Stimulated activated CD8-positive, alpha-beta memory T cell treated with anti-CD3 and anti-CD28 coated beads, Interleukin-15, amount 100 ng/mL, for 4 hours (primary cell): ENCODE measurements around the gene RNF166.

ENCODE experiments used
- DNase-seq, 2 donors: peaks; one replicate each; pipeline ENCODE4 v3.0.0-alpha.2; 2020; ENCODE audit warnings: low read depth in 2 of 2

The RNF166 gene

DNA sequence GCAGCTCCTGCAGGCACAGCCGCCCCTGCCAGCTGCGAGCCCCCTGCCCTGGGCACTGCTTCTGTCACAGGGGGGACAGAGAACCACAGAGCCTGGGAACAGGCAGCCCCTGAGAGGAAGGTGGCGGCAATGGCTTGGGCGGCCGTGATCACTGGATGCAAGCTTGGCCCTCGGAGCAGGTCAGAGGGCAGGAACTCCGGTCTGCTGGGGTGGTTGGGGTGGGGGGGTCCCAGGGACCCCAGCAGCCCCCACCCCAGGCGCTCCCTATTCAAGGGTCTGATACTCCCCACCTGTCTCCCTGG lies 53.5 kb downstream of the RNF166 start:
- no peak for DNase-seq

DNA sequence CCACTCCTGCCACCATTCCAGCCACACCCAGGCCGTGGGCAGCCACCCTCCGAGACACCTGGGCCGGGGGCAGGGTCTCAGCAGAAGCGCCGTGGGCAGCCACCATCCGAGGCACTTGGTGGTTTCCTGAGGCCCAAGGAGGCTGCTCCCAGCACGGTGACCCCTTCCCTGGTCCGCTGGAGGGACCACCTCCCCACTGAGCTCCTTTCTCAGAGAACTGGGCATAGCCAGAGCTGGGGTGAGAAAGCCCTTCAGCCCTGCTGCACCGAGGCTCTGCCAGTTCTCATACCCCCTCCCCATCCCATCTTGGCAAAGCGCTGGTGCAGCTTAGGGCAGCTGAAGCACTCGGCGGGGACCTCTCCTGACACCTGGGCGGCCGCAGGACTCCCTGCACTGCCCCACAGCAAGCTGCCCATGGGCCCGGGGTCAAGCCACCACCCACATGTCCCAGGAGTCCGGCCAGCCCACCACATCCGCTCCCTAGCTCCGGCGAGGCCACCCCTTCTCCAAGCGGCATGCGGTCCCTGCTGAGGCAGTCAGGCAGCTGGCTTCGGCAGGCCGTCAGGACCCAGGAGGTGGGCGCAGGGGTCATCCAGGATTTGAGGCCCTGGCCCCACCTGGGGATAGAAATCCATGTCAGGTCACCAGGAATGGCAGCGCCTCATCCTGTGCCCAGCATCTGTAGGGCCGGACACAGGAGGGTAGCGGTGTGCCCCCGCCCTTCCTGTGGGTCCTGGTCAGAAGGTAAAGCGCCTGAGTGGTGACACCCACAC lies 54.0 kb downstream of the RNF166 start:
- no peak for DNase-seq

DNA sequence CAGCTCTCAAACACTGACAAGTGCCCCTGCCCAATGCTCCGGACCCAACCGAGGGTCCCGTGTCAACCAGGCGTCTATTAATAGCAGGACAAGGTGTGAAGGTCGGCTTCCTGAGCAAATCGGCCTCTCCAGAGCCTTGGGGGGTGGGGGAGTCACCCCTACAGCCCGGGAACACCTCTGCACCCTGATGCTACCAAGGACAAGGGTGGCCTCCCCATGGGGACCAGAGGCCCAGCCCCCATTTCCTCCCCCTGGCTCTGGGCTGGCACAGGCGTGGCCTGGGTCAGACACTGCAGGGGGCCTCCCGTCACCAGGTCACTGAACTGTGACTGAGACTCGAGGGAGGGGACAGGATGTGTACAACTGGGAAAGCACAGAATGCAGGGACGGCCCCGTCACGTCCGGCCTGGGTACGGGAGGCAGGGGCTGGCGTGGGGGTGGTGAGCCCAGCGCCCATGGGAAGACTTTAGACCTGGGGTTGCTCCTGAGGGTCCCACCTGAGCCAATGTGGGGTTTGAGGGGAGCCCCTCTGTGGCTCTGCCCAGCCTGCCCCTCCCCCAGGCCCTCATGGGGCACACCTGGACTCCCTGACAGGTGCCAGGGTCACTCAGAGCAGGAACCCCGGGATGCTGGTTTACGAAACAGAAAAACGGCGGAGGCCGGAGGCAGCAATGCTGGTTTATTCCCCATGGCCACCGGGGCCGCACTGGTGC lies 54.8 kb downstream of the RNF166 start:
- peak in 1 of 2 donors; percentile 39 for DNase-seq

DNA sequence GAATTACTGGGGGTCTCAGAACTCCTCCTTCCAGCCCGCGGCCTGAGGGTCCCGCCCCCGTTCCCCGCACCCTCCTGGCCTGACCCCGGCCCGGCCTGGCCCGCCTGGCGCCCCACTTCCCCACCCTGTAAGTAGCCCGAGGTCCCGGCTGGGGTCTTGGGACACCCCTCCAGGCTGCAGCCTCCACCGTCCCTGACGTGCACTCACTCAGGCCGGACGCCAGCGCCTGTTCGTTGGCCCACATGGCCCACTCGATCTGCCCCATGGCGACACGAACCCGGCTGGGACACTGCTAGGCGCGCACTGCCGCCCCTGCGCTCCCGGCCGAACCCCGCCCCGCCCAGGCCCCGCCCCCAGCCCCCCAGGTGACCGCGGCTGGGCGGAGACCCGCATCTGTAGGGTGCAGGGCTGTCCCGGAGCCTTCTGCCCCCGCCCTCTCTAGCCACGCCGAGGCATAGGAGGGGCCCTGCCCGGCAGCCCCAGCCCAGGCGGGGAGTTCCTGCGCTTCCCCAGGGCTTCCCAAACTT lies 55.4 kb downstream of the RNF166 start, which contains the start of gene CYBA:
Gene CYBA, minus strand, starts transcription at position 305 of the 527 bp plus-strand sequence. Its CDS starts 40 bp downstream, at position 265.
- DNase-seq = peak; percentile 60 to 69

DNA sequence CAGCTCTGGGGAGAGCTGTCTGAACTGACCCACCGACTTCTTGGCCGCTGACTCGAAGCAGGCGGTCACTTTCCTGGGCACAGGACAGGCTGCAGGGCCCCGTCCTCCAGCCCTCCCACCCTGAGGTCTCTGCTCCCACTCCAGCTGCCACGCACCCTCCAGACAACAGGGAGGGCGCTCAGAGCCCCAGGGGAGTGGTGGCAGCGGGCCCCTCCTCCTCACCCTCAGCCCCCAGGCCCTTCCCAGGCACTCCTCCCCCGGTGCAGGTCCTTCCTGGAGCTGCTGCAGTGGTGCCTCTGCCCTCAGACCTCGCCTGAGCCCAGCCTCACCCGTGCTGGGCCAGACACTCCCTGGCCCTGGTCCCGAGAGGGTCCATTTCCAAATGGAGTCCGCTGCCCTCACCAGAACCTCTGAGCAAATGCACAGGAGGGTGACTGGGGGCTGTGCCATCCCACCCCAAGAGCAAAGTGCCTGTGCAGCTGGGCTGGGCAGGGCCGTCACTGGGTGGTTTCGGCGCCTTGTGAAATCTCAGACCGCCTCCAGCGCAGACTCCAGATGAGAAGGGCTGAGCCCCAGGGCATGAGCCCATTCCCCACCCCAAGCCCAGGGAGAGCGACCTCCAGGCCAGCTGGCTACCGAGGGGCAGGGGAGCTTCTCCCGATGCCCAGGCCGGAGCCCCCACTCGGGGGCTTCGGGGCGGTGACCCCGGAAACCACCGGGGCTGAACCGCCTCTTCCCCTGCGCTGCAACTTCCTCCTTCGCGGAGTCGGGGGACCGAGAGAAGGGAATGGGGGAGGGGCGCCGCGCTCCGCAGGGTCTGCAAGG lies 56.1 kb downstream of the RNF166 start:
- no peak for DNase-seq

DNA sequence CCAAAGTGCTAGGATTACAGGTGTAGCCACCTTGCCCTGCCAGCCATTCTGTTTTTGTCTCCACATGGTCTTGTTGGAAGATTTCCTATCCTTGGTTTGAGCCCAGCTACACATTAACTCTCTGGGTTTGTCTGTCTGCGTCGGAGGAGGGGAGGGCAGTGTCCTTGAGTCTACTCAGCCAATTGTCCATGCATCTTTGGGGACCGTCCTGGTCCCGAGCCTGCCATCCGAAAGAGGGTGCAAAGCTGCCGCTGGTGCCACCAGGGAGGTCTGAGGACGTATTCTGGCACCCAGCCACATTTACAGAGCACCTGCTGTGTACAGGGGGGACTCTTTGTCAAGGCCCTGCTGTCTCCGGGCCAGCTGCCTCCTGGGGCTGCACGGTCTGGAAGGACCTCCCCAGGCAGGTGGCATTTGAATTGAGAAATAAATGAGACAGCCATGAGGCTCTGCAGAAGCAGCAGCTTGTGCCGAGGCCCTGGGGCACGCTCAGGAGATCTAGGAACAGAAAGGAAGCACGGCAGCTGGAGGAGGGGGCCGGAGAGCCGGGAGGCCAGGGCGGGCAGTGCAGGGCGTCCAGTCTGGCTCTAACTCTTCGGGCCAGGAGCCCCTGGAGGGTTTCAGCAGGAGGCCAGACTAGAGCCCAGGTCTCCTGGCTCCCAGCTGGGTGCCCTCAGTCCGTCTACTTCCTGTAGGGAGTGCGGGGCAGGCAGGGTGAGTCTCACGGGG lies 56.8 kb downstream of the RNF166 start:
- no peak for DNase-seq

DNA sequence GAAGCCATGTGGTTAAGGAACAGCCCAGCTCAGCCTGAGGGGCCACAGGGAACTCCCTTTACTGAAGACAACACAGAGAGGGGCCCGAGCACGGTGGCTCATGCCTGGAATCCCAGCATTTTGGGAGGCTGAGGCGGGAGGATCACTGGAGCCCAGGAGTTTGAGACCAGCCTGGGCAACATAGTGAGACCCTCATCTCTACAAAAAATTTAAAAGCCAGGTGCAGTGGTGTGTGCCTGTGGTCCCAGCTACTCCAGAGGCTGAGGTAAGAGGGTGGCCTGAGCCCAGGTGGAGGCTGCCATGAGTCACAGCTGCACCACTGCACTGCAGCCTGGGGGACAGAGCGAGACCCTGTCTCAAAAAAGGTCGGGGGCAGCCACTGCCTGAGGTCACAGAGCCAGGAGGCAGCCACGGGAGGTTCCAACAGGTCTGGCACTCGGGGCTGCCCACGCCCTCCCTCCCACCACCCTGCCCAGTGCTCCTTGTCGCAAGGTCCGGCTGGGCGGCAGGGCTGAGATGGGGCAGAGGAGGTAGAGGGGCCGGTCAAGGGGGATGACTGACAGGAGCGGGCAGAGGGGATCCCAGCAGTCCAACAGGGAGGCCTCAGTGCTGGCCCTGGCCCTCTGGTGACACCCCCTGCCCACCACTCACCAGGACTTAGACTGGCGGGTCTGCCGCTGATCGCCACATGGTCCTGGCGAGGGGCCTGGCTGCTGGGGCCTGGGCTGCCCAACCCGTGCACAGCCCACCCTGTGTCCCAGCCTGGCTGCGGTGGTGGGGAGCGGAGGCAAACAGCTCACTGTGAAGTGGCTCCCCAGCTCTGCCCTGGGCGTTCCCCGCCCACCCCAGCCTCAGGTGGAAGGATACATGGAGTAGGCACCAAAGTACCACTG lies 58.8 kb downstream of the RNF166 start:
- DNase-seq = no peak
